ACHN (cell line): ENCODE data around the gene GOPC.
"Not testable (repeated sequence)": the region's sequence is repeated elsewhere in the genome, so short reads cannot be mapped to it uniquely, and the experiment has no call there.

ENCODE experiments used
- DNase-seq: peaks from one replicate; pipeline ENCODE4 v3.0.0-alpha.2; 2015
- in situ Hi-C: cut with HindIII; loops from 2 replicates; pipeline ENCODE4 v1.10.0; 2017; ENCODE audit warnings: low sequenced_read_pairs, low pct_ligation_motif_present, low pct_unique_long_range_greater_than_20kb

GOPC gene

GRCh38 chr6:117602151-117602898 lies at the start of gene GOPC:
GOPC (minus strand) TSS chr6:117602511; CDS start chr6:117602288, 223 bp downstream.
- peak; percentile 96 for DNase-seq
- in situ Hi-C loops, result no loop called here

DNA sequence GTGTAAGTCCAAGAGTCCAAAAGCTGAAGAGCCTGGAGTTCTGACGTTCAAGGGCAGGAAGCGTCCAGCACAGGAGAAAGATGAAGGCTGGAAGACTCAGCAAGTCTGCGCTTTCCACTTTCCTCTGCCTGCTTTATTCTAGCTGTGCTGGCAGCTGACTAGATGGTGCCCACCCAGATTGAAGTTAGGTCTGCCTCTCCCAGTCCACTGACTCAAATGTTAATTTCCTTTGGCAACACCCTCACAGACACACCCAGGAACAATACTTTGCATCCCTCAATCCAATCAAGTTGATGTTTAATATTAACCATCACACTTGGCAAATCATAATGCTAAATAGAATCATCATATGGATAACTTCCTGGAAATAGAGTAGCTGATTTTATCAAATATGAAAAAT lies 49.7 kb upstream of the GOPC start:
- in situ Hi-C loops, DNase-seq: not testable (repeated sequence)

DNA sequence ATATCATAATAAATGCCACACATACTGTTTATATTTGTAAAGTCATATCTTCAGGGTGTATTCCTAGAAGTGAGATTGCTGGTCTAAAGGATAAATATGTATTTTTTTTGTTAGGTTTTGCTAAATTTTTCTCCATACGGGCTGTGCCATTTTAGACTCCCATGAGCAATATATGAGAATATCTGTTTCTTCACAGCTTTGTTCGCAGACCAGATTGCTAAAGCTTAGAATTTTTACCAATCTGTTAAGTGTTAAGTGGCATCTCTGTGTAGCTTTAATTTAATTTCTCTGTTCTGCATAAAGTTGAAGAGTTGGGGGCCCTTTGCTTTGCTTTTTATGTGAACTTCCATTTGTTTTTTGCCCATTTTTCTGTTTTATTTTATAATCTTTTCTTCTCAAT lies 40.7 kb upstream of the GOPC start:
- in situ Hi-C loops, result no loop called here
- no peak for DNase-seq

GRCh38 chr6:117637770-117638169 lies 35.5 kb upstream of the GOPC start:
- in situ Hi-C loops, result no loop called here
- no peak for DNase-seq

GRCh38 chr6:117629119-117629660 lies 26.9 kb upstream of the GOPC start:
- DNase-seq, result no peak
- in situ Hi-C loops, result no loop called here

DNA sequence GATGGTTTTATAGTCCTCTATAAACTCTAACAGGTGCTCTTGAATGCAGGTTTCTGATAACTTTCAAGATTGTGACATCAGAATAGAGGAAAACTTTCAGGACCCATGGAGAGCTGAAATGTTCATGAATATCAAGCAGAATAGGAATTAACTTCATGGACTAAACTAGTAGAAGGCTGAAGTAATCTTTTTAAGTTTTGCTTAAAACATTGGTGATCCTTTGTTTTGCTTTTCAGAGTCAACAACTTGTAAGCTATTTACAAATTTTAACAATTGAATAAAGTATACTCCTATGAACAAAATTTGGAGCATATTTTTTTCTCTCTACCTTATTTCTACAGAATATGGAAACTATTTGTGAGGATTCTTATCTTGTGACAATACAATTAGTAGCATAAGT lies 25.2 kb upstream of the GOPC start:
- in situ Hi-C loops, result no loop called here
- DNase-seq, result no peak

DNA sequence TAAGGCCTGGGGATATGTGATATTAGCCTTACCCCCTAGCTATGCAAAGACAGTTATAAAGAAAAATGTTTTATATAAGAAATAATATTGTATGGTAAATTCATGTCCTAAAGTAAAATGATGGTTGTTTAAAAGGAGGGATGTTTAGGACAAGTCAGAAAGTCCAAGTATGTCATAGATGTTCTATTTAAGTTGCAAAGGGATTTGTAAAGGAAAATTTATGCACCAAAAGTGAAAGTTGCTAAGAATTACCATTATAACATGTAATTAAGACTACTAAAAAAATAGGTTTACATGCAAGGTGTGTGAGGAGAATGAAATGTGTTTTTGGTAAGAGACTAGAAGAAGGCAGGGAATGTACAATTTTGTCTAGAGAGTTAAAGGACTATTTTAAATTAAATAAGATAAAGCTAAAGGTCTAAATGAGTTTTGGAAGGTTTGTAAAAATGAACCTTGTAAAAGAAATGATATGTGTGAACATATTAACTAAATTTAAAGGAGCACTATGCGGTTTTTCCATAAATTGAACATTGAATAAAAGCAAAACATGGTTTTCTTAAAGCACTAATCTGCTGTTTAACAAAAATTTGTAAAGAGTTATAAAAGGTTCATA lies 22.7 kb upstream of the GOPC start:
- in situ Hi-C loops, result no loop called here
- no peak for DNase-seq

- no peak for DNase-seq
- in situ Hi-C loops, result no loop called here
Observed at GRCh38 chr6:117619178-117619577, 16.9 kb upstream of the GOPC start.

GRCh38 chr6:117617210-117618035 lies 15.1 kb upstream of the GOPC start:
- in situ Hi-C loops, result no loop called here
- no peak for DNase-seq

DNA sequence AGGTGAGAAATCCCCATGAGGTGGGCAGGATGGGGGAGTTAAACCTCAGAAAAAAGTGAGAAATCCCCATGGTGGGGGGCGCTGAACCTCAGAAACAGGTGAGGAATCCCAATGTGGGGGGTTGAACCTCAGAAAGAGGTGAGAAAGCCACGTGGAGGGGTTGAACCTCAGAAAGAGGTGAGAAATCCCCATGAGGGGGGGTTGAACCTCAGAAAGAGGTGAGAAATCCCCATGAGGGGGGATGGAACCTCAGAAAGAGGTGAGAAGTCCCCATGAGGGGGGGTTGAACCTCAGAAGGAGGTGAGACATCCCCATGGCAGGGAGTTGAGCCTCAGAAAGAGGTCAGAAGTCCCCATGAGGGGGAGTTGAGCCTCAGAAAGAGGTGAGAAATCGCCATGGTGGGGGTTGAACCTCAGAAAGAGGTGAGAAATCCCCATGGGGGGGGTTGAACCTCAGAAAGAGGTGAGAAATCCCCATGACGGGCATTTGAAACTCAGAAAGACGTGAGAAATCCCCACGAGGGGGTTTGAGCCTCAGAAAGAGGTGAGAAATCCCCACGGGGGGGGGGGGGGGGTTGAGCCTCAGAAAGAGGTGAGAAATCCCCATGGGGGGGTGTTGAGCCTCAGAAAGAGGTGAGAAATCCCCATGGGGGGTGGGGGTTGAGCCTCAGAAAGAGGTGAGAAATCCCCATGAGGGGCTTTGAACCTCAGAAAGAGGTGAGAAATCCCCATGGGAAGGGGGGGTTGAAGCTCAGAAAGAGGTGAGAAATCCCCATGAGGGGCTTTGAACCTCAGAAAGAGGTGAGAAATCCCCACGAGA lies 14.3 kb upstream of the GOPC start:
- DNase-seq, result no peak
- in situ Hi-C loops, result no loop called here

- in situ Hi-C loops, result no loop called here
- peak; percentile 12 for DNase-seq
Observed at GRCh38 chr6:117615750-117616390, 13.6 kb upstream of the GOPC start.

DNA sequence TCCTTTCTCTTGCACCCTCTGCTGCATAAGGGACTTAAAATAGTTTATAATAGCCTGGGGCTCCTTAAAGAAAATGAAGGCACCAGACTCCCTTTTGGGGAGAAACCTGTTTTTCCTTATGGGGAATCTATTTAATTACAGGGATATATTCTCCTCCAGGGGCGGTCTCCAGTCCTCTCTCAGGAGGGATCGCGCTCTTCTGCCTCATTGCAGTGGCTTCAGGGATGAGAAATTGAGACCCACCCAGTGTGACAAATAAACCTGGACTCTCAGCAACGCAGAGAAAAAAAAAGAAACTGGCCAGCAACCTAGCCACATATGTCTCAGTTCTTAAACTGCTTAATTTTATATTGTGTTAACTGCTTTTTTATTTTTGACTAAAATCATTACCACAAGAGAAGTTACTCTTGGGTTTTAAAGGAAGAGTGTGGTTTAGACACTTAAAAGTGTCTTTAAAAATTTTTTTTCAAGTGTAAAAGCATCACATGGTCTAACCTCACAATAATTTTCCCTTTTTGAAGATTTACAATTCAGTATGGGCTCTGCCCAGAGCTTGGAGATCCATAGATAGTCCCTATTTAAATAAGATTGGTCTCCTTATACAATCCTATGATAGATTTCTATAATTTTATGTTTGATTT lies 11.7 kb upstream of the GOPC start:
- in situ Hi-C loops, result no loop called here
- DNase-seq, result no peak

- DNase-seq, result no peak
- in situ Hi-C loops, result no loop called here
Observed at GRCh38 chr6:117607511-117607910, 5.2 kb upstream of the GOPC start.

DNA sequence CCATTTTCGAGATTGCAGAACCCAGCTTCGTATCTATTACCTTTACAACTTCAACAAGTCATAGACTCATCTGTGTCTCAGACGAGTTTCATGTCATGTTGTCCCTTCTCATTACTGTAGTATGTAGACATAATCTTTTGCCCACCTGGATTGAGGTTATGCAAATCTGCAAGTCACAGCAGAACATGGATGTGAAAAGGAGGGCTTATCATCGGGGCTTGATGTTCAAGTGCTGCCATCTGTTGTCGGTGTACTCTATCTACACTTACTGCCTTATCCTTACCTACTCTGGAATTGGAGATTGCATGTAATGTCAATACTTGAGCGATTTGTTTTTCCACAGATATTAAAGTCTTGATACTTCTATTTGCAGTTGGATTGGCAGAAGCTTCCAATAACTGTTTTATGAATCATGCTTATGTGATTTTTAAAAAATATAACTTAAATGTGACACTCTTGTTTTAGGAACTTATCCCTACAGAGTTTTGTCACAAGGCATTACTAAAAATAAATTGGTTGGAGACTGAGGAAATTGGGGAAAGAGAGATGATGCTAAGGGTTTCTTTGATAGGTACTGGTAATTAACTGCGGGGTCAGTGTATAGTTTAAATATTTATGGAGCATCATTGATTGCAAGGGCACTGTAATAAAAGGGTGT lies 3.0 kb upstream of the GOPC start:
- DNase-seq, result peak; percentile 62
- in situ Hi-C loops, result no loop called here

GRCh38 chr6:117603821-117604220 lies 1.5 kb upstream of the GOPC start:
- in situ Hi-C loops, result no loop called here
- no peak for DNase-seq

DNA sequence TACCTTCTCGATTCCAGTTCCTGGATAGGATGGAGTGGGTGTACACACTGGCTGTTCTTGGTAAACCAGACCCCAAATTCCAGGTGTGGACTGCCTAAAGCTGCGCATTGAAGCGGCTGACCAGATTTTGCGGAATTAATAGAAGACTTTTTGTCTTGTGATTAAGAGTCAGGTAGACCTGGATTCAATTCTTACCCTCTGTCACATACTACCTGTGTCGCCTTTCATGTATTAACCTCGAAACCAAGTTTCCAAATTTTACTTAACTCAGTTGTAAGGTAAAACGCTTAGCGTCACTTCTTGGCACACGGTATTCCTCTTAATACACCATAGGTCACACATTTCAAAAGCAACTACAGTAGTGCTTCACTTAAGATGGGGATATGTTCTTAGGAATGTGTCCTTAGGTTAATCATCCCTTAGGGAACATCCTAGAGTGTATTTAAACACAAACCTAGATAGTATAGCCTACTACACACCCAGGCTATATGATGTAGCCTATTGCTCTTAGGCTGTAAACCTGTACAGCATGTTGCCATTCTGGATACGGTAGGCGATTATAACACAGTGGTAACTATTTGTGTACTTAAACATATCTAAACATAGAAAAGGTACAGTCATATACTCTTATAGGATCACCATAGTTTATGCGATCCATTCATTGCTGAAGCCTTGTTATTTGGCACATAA lies 733 bp upstream of the GOPC start:
- in situ Hi-C loops, result no loop called here
- no peak for DNase-seq

DNA sequence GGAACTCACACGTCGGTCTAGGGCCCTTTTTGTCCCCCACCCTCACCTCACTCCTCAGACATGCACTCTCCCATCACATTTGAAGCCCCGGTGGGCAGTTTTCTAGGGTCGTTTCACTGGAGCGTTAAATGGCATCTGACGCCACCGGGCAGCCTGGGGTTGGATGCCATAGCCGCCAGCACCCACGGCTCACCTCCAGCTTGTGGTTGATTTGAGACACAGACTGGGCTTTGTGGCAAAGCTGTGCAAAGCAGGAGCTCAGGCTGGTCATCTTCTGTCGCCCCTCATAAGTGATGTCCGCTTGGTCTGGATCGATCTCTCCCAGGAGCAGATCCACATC lies 530 bp downstream of the GOPC start:
- DNase-seq, result peak; percentile 1
- in situ Hi-C loops, result no loop called here
